SK-N-MC (cell line): Measurements from ENCODE around the gene ANKRD31.

ENCODE experiments used
- EZH2 ChIP-seq: fragments of 200-600 bp; sonication (generic); IDR thresholded peaks from one replicate; pipeline ENCODE4 v1.6.1; 2017; ENCODE audit warnings: antibody characterized with exemption
- POLR2AphosphoS5 ChIP-seq: IDR thresholded peaks from 2 replicates; pipeline ENCODE4 v1.6.1; 2012; ENCODE audit warnings: mild to moderate bottlenecking, low read depth, low read length, borderline replicate concordance

DNA sequence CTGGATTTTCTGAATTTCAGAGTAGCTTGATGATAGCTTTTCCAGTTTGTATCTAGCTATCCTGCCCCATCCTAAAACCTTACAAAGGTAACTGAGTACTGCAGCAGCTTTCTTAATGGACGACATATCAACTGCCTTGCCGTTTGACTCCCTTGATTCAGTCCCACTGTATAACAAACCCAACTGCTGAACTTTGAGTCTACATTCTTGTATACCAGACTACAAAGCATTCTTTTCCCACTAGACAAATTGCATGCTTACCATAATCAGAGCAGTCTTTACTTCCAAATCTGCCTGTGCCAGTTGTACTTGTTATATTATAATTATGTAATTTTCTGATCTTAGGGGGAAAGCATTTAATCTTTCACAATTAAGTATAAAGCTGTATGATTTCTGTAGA is 47.3 kb downstream of the ANKRD31 start:
- no peak for TF ChIP-seq EZH2
- no peak for TF ChIP-seq POLR2AphosphoS5
